Hematopoietic multipotent progenitor cell treated with erythropoietin and hydrocortisone succinate and interleukin-3 and kit ligand, for 15 days (in vitro differentiated cells): ENCODE measurements around the gene PNCK.
A peak's percentile ranks its signal among the peaks of the same experiment; 100 is the strongest.
"Not testable (repeated sequence)": the region's sequence is repeated elsewhere in the genome, so short reads cannot be mapped to it uniquely, and the experiment has no call there.

Source experiments
- DNase-seq: peaks from one replicate; pipeline ENCODE4 v3.0.0-alpha.2; 2015; ENCODE audit warnings: low spot score

The PNCK gene

GRCh38 chrX:153673428-153674218, at the start of gene PNCK:
TSS of gene PNCK (minus strand) at chrX:153673813. CDS start at chrX:153673076, 737 bp downstream.
- DNase-seq, result no peak

- no peak for DNase-seq
Observed at GRCh38 chrX:153722704-153723350, 49.2 kb upstream of the PNCK start.

GRCh38 chrX:153719701-153720100, 46.1 kb upstream of the PNCK start:
- DNase-seq, result no peak

GRCh38 chrX:153719238-153719637, 45.6 kb upstream of the PNCK start:
- DNase-seq, result no peak

- DNase-seq, result no peak
Observed at GRCh38 chrX:153717445-153717844, 43.8 kb upstream of the PNCK start.

GRCh38 chrX:153714256-153714655, 40.6 kb upstream of the PNCK start:
- DNase-seq, result no peak

- no peak for DNase-seq
Observed at GRCh38 chrX:153709726-153710674, 36.4 kb upstream of the PNCK start.

- peak; percentile 76 for DNase-seq
Observed at GRCh38 chrX:153708415-153708814, 34.8 kb upstream of the PNCK start.

- no peak for DNase-seq
Observed at GRCh38 chrX:153707406-153707805, 33.8 kb upstream of the PNCK start.

- DNase-seq, result no peak
Observed at GRCh38 chrX:153706799-153707198, 33.2 kb upstream of the PNCK start.

- not testable (repeated sequence) for DNase-seq
Observed at GRCh38 chrX:153705403-153706060, 31.9 kb upstream of the PNCK start.

GRCh38 chrX:153704631-153705402, 31.2 kb upstream of the PNCK start:
- not testable (repeated sequence) for DNase-seq

GRCh38 chrX:153704021-153704526, 30.5 kb upstream of the PNCK start:
- DNase-seq, result no peak

GRCh38 chrX:153703036-153703370, 29.4 kb upstream of the PNCK start:
- no peak for DNase-seq

GRCh38 chrX:153702336-153703035, 28.9 kb upstream of the PNCK start:
- no peak for DNase-seq

- DNase-seq, result no peak
Observed at GRCh38 chrX:153701706-153702105, 28.1 kb upstream of the PNCK start.

- DNase-seq, result no peak
Observed at GRCh38 chrX:153700967-153701366, 27.4 kb upstream of the PNCK start.

- no peak for DNase-seq
Observed at GRCh38 chrX:153700376-153700945, 26.8 kb upstream of the PNCK start.

GRCh38 chrX:153699784-153700371, 26.3 kb upstream of the PNCK start:
- DNase-seq, result not testable (repeated sequence)
